HG03460 (cell line): ENCODE results near the gene NUSAP1.
A peak's percentile ranks its signal among the peaks of the same experiment; 100 is the strongest.
"Not testable (repeated sequence)": the region's sequence is repeated elsewhere in the genome, so short reads cannot be mapped to it uniquely, and the experiment has no call there.

Experiments used
- ATAC-seq: cut with Tn5 transposase; IDR thresholded peaks from one replicate; pipeline ENCODE4 v1.9.1; 2021; ENCODE audit not compliant: unreplicated experiment

NUSAP1 gene

DNA sequence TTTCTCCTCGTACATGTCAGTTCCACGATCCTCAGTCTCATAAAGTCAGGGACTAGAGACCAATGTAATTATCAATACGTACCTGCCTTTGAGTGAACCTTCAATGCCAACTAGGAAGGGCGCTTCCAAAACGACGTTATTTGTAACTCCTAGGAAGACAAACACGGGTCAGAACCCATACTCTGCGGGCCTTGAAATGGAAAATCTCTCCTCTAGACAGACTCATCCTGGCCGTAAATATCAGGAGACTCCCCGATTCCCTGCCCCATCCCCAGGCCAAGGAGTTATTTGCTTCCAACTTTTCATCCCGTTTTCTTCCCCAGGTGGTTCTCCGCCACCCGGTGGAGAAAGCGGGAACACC, 868 bp upstream of the NUSAP1 start:
- no peak for ATAC-seq

DNA sequence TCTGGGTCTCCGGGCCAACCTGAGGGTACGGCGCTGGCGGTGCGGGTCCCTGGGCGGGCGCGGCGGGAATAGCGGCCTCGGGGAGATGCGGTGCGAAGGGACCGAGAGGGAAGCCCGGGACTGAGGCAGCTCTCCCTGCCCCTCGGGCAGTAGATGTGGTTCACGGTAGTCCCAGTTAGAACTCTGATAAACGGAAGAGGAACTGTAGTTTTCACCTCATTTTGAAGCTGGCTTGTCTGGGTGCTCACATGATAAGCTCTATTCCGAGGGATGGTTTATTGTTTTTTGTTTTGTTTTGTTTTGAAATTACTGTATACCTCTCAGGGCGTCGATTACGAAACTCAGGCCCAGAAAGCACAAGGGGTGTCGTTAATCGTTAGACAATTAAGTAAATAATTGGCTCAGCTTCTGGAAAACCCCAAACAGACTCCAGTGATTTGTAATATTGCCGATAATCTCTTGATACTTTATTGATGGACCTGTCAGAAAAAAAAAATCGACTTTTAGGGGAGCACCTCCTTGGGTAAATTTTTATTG, 413 bp downstream of the NUSAP1 start:
- ATAC-seq, result peak; percentile 24

DNA sequence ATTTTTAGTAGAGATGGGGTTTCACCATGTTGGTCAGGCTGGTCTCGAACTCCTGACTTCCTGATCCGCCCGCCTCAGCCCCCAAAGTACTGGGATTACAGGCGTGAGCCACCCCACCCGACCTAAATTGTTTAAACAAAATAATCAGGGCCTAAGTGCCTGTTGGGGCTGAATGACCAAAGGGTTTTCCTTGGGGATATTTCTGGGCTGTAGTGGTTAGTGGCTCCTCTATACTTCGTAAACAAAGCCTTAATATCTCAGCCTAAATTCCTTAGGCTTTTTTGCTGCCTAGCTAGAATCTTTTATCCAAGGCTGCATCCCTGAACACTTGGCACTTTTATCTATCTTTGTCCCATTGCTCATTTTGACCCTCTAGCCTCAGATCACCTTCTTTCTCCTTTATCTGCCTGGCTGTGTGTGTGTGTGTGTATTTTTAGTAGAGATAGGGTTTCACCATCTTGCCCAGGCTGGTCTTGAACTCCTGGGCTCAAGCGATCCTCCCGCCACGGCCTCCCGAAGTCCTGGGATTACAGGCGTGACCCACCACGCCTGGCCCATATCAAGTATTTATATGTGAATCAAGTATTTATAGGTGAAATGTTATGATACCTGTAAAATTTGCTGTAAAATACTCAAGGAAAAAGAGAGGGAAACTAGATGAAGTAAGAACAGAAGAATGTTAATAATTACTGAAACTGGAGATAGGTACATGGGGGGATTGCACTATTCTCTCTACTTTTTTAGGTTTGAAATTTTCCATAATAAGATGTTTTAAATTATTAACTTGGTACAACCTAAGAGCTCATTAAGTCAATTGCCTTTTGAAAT, 1.8 kb downstream of the NUSAP1 start:
- ATAC-seq, result no peak

DNA sequence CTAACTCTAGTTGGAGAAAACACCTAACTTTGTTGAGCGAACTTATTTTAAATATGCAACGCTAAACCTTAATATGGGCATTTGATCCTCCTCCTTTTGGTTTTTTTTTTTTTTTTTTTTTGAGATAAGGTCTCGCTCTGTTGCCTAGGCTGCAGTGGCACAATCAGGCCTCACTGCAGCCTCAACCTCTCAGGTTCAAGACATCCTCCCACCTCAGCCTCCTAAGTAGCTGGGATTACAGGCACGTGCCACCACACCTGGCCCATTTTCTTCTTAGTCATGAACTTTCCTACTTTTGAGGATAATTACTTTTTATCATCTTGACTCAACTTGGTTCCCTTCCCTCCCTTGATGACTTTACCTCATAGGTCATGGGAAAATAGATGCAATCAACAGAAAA, 3.9 kb downstream of the NUSAP1 start:
- ATAC-seq, result no peak

DNA sequence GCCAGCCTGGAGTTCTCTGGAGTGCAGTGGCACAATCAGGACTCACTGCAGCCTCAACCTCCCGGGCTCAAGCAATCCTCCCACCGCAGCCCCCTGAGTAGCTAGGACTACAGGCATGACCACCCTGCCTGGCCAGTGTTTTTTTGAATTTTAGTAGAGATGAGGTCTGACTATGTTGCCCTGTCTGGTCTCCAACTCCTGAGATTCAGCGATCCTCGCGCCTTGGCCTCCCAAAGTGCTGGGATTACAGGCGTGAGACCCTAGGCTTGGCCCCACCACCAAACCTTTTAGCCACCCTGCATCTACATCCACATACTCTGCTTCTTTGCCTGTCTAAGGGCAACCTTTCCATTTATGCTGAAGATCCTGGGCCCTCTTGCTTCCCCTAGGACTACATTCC, 4.4 kb downstream of the NUSAP1 start:
- ATAC-seq, result no peak

DNA sequence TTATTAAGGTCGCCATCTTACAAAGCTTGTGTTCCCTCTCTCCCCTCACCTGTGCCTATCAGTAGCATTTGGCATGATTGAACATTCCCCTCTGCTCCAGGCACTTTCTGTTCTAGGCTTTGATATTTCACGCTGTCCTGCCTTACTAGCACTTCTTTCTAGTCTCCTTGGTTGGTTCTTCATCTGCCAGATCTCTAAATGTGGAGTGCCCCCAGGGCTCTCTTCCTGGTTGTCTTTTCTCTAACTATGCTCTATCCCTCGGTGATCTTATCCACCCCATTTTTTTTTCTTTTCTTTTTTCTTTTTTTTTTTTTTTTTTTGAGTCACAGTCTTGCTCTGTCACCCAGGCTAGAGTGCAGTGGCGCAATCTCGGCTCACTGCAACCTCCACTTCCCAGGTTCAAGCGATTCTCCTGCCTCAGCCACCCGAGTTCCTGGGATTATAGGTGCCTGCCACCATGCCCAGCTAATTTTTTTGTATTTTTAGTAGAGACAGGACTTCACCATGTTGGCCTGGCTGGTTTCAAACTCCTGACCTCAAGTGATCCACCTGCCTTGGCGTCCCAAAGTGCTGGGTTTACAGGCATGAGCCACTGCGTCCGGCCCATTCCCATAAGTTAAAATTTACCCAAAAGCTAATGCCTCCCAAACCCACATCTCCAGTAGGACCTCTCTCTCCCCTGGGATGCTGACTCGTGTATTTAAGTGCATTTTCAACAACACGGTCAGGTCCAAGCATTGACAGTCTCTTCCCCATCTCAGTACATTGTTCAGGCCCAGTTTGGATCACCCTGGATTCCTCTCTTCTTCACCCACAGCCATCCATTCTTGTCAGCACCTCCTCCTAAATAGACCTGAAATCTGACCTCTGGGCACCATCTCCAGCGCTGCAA, 5.2 kb downstream of the NUSAP1 start:
- ATAC-seq, result no peak

DNA sequence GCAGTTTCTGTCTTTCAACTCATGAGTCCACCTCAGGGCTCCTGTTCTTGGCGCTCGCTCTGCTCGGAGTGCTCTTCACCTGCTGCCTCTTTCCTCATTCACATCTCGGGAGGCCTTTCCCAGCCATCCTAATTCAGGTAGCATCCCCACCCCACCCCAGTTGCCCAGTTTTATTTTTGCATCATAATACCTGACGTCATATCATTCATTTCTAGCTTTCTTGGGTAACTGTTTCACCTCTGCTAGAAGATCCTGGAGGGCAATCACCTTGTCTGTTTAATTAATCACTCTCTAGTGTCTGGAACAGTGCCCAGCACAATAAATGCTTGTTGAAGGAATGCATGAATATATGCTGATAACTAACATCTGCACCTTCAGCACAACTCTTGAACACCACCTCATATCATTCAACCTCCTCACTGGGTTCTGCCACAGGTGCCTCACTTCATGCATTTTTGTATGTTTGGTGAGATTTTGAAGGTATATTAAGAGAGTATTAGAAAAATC, 7.6 kb downstream of the NUSAP1 start:
- ATAC-seq, result no peak

DNA sequence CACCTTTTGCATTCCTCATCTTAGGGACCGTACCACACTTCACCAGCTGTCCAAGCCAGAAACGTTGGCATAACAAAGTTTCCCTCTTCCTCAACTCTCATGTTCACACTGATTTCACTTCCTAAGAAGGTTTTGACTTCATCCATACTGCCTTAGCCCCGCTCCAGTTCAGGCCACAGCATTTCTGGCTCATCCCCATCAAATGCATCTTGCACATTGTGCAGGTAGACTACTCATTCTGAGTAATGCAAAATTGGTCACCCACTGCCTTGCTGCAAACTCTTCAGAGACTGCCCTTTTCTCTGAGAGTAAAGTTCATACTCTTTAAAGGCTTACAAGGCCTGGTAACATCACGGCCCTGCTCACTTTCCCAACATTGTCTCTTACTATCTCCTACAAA, 8.8 kb downstream of the NUSAP1 start:
- ATAC-seq, result no peak

DNA sequence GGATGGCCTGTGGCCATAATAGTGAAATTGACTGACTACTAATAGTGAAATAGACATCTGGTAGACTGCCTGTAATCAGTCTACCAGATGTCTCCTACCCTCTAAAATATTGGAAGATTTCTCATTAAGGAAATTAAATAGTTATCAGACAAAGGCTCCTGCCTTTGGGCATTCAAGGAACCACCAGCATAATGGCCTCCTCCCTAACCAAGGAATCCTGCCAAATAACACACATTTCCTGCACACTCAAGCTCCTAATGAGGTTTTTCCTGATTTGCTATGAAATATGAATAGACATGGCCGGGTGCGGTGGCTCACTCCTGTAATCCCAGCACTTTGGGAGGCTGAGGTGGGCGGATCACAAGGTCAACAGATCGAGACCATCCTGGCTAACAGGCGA, 14.6 kb downstream of the NUSAP1 start:
- no peak for ATAC-seq

DNA sequence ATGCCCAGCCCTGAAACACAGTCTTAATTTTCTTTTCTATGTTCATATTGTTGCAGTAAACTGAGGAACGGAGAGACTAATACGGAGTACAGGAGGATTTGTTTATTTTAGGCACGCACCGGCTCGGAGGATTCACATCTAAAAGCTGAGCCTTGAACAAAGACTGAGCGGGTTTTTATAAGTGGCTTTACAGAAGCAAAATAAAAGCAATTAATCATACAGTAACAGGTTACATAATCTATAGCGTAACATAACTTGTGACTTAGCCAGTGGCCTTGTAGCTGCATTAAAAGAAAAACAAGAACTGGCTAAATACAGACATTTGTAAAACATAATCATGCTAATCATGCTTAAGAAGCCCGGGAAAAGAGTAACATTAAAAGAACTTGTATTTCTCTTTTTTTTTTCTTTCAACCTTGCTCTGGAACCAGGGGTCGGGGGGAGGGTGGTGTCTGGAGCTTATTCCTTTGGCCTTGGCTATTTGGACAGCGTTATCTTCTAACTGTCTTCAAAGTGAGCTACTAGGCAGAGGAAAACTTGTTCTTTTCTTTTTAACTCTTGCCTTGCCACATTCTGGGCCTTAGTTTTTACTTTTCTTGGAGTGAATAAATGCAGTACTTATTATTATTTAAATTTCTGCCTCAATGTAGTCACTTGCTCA, 17.5 kb downstream of the NUSAP1 start:
- no peak for ATAC-seq

DNA sequence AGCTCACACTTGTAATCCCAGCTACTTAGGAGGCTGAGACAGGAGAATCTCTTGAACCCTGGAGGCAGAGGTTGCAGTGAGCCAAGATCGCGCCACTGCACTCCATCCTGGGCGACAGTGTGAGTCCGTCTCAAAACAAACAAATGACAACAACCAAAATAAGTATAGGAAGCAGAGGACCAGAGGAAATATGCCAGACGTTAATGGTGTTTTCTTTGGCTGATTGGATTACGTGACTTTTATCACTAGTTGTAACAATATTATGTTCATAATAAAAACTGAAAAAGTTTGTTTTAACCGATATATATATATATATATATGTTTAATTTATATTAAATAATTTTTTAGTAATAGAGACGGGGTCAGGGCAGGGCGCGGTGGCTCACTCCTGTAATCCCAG, 21.7 kb downstream of the NUSAP1 start:
- ATAC-seq, result no peak

DNA sequence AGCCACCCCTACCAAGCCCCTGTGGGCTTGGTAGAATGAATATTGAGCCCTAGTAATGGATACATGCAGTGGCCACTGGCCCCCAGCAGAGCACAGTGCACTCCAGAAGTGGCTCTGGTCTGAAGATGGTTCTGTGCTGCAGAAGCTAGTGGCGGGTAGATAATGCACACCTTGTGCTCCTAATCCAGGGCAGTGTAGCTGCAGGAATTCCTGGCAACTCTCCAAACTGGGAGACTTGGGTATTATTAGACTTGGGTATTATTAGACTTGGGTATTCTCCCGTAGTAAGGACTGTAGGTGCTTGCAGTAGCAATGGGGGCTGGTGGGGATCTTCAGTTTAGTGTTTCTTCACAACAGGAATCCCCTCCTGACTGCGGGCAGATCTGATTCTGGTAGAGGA, 34.7 kb downstream of the NUSAP1 start:
- ATAC-seq, result no peak

DNA sequence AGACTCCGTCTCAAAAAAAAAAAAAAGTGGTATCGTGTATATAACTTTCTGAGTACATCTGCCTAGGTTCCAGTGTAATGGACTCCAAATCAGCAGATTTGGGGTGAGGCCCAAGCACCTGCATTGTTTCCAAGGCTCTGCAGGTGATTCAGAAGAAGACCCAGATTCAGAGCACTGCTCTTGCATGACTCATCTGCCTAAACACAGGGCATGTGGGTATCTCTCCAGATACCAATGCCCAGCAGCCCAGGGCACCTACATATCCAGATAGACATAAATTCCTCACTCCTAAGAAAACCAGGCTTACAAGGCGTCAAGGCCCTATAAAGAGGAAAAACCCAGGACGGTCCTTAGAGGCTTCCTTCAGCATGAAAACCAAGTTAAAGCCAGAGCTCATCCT, 45.3 kb downstream of the NUSAP1 start:
- ATAC-seq, result no peak

DNA sequence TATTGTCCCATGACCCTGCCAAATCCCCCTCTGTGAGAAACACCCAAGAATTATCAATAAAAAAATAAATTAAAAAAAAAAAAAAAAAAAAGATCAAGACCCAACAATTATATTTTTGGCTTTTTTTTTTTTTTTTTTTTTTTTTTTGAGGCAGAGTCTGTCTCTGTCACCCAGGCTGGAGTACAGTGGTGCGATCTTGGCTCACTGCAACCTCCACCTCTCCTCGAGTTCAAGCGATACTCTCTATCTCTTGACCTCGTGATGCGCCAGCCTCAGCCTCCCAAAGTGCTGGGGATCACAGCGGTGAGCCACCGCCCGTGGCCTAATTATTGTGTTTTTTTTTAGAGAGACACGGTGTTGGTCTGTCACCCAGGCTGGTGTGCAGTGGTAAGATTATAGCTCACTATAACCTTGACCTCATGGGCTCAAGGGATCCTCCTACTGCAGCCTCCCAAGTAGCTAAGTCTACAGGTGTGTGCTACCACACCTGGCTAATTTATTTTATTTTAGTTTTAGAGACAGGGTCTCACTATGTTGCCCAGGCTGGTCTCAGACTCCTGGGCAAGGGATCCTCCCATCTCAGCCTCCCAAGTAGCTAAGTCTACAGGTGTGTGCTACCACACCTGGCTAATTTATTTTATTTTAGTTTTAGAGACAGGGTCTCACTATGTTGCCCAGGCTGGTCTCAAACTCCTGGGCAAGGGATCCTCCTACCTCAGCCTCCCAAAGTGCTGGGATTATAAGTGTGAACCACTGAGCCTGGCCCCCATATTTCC, 51.5 kb downstream of the NUSAP1 start:
- not testable (repeated sequence) for ATAC-seq

DNA sequence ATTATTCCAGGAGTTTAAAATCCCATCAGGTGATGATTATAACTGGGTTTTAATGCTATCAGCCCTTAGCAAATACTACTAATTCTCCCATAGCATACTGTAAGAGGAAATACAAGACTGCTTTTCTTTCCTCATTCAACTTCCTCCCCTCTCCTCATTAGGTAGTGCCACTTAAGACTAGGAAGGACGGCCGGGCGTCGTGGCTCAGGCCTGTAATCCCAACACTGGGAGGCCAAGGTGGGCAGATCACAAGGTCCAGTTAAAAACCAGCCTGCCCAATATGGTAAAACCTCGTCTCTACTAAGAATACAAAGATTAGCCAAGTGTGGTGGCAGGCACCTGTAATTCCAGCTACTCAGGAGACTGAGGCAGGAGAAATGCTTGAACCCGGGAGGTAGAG, 55.0 kb downstream of the NUSAP1 start:
- no peak for ATAC-seq

DNA sequence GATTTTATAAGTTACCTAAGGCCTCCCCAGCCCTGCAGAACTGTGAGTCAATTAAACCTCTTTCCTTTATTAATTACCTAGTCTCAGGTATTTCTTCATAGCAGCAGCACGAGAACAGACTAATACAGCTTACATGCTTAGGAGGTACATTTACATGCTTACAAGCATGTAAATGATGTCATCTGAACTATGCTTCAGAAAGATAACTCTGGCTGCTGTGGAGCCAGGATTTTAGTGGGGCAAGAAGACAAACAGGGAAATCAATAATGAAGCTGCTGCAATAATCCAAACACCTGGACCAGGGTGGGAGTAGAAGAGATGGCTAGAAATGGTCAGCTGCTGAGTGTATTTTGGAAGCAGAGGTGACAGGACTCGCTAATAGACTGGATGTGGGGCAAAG, 60.0 kb downstream of the NUSAP1 start:
- no peak for ATAC-seq

DNA sequence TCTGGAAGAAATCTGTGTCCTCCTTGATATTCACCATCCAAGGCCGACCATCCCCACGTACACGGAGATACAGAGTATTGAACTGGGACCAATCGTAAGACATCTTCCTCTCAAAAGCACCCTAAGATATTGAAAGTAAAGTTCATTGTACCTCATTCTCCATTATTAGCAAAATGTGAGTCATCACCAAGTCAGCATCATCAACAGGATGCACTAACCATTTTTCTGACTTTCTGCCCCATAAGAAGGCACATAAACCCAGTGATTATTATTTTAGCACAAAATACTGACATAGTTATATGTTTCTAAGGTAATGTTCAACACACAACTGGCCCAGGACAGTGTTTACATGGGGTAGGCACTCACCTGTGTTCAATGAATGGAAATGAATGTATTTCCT, 62.2 kb downstream of the NUSAP1 start:
- no peak for ATAC-seq

DNA sequence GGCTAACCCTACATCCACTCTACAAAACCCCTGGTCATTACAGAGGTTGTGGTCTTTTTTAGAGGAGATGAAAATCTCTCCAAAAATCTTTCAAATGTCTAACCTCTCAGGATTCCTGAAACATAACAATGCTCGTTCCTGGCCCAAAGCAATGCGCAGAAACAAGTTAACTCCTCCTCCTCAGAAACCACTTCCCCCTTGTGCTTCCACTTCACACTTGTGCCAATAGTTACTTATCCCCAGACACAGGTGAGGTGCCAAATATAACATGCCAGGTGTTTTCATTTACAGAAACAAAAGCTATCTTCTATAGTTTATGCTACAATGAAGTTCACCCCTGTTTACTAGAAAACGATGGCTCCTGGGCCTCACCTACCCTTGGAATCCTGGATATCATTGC, 63.4 kb downstream of the NUSAP1 start:
- ATAC-seq, result no peak

DNA sequence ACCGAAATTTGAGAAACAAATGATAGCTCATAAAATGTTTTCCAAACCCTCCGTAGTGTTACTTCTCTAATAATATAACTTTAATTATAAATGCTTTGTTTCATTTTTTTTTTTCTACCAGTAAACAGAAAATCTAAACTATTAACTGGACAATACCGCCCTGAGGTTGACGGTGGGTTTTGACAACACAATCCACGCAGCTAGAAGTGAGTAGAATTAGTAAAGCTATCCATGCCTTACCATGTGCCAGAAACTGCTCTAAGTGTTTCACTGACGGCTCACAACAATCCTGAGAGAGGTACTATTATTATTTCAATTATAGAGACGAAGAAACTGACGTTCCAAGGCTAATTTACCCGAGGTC, 69.2 kb downstream of the NUSAP1 start:
- ATAC-seq, result peak; percentile 24

DNA sequence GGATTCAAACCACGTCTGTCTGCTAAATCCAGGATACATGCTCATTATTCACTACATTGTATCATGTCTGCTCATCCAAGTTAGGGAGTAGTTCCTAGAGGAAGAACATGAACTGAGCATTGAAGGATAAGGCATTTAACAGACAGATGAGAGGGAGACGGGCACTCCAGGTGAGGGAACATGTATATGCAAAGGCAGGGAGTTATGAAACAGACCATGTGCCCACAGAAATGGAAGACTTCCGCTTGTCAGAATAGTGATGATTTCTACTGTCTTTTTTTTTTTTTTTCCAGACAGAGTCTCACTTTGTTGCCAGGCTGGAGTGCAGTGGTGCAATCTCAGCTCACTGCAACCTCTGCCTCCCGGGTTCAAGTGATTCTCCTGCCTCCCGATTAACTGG, 74.7 kb downstream of the NUSAP1 start:
- no peak for ATAC-seq

DNA sequence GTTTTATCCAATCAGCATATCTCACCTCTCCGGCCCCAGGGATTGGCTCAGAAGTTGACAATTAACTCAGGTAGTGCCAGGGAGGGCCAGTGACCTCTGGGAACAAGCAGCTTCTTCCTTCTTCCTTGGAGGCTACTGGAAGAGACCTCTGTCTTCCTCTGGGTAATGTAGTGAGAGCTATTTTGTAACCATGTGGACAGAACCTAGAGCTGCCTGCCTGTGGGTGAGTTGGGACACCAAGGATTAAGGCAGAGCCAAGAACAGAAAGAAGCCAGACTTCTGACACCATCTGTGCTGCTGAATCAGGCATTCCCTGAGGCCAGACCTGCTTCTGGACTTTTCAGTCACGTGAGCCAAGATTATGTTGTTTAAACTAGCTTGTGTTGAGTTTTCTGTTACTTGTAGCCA, 75.6 kb downstream of the NUSAP1 start:
- no peak for ATAC-seq
